GM18868 (cell line): Measurements from ENCODE around the gene KRTAP10-12.

Experiments
- ATAC-seq: cut with Tn5 transposase; IDR thresholded peaks from one replicate; pipeline ENCODE4 v1.9.1; 2021; ENCODE audit warnings: mild to moderate bottlenecking, moderate library complexity; ENCODE audit not compliant: unreplicated experiment

The KRTAP10-12 gene

GRCh38 chr21:44710756-44711326 lies 13.9 kb downstream of the KRTAP10-12 start:
- no peak for ATAC-seq

DNA sequence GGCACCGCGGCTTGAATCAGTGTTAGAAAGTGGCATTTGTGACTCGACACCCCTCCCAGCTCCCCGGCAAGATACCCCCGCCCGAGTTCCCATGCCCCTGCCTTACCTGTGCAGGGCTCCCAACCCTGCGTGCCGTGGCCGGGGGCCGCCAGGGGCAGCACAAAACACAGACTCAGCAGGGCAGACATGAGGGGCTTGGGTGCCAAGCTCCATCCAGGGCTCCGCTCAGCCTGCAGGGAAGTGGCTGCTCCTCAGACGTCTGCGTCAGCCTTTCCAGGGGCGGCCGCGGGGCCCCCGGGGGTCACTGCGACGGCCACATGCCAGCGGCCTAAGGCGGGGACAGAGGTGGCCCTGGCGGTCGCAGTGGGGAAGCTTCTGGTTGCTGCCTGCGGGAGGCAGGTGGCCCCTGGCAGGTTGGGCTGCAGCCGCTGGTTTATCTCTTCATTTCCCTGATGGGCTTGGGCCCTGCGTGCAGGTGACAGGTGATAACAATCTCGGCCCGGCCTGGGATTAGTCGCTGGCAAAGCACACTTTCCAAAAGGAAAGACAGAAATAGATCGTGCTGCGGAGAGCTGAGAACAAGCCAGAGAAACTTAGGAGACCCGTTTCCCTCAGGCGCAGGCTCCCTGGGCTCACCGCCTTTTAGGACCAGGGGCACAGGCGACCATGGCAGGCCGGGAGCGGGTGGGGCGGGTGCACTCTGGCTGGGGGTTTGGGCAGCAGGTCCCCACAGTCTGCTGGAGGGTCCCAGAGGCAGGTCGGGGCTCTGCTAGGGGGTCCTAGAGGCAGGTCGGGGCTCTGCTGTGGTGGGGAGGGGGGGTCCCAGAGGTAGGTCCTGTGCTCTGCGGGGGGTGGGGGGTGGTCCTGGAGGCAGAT lies 14.6 kb downstream of the KRTAP10-12 start, which contains the start of gene TSPEAR:
Gene TSPEAR, minus strand, starts transcription at position 246 of the 876 bp plus-strand sequence. Its CDS starts 58 bp downstream, at position 188.
- no peak for ATAC-seq

DNA sequence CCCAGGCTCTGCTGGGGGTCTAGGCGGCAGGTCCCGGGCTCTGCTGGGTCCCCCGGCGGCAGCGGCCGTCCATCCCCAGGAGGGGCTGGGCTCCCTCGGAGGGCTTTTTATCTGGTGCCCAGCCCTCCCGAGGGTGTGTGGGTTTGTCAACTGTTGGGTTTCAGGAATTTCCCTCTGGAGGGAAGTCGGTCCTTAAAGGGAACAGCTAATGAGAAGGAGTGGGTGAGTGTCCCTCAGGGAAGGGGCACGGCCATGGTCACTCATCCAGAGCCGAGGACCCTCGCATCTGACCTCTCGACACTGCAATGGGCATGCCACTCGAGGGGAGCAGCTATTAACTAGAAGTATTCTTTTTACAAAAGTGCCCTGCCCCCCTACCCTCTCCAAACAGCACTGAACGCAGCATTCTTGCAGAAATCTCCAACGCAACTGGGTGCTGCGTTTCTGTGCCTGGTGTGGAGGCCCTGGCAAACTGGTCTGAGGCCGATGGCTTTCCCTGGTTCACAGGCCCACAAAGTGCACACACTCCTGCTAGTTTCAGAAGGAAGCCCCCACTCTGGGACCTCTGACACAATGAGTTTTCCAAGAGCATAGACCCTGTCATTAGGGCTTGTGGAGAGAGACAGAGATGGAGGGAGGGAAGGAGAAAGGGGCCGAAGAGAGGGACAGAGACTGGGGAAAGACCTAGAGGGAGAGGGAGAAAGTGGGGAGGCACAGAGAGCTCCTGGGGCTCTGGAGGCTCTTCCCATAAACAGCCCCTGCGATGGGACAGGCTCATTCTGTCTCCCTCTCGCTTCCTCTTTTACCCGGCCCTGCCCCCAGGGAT lies 15.4 kb downstream of the KRTAP10-12 start:
- no peak for ATAC-seq

DNA sequence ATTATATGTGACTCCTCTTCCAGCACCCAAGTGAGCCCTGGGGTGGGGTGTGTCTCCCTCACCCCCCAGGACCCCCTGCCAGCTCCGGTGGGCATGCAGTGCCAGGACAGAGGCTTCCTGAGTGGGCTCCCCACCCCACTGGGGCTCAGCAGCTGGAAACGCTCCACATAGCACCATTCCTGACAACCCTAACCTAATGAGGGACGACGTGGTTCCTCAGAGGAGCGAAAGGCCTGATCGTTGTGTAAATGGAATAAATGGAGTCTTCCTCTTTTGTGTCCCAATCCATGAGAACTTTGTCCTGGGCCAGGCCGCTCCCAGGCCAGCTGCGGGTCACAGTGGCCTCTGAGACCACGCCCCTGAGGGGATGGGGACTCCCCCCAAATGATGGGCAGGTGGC lies 16.2 kb downstream of the KRTAP10-12 start:
- no peak for ATAC-seq

- ATAC-seq: no peak
Measured at GRCh38 chr21:44713846-44714245, 16.9 kb downstream of the KRTAP10-12 start.

GRCh38 chr21:44714905-44715304 lies 17.9 kb downstream of the KRTAP10-12 start:
- no peak for ATAC-seq

DNA sequence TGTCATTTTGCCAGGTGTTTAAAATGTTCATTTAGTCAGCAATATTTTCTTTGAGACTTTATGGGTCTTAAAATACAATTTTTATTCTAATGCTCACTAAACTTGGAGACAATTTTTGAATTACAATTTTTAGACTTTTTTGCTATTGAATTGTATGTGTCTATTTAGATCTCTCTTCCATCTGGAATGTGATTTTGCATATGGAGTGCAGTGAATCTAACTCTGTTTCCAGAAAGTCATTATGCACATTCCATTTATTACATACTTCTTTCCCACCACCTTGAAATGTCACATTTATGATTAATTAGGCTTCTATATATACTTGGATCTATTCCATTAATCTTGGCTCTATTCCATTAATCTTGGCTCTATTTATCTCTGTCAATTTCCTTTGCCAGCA lies 20.0 kb downstream of the KRTAP10-12 start:
- ATAC-seq: no peak

DNA sequence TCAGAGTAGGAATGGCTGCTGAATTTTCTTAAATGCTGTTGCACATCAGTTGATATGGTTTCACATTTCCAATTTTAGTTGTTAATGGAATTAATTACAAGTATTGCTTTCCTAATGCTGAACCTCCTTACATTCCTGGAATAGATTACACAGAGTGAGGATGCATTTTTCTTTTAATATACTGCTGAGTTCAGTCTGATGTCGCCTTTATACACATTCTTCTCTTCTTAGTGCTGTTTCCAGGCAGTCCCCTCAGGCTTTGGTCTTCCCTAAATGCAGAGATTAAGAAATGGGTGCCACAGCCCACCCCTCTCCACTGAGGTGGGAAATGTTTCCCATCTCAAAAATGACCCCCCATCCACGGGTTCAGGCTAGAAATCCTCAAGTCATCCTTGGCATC lies 21.1 kb downstream of the KRTAP10-12 start:
- no peak for ATAC-seq

- ATAC-seq: no peak
Measured at GRCh38 chr21:44718571-44718970, 21.6 kb downstream of the KRTAP10-12 start.

GRCh38 chr21:44720170-44720569 lies 23.2 kb downstream of the KRTAP10-12 start:
- no peak for ATAC-seq

DNA sequence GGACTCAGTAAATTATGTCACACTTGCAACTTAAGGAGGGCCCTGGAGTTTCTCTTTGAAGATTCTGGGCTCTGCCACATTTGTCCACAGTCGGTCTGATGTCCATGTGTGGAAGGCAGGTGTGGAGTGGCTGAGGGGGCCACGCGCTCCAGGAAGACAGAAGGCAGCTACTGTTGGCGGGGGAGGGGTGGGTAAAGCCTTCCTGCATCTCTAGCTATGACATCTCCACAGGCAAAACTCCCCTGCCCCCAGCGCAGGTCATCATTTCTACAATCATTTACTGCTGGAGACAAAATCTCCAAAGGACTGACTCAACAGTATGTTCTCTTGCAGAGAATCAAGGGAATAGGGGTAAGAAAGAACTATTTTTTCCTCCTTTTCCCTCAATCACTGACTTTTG lies 25.8 kb downstream of the KRTAP10-12 start:
- no peak for ATAC-seq

GRCh38 chr21:44723177-44724131 lies 26.5 kb downstream of the KRTAP10-12 start:
- no peak for ATAC-seq

- ATAC-seq: no peak
Measured at GRCh38 chr21:44724196-44724595, 27.2 kb downstream of the KRTAP10-12 start.

DNA sequence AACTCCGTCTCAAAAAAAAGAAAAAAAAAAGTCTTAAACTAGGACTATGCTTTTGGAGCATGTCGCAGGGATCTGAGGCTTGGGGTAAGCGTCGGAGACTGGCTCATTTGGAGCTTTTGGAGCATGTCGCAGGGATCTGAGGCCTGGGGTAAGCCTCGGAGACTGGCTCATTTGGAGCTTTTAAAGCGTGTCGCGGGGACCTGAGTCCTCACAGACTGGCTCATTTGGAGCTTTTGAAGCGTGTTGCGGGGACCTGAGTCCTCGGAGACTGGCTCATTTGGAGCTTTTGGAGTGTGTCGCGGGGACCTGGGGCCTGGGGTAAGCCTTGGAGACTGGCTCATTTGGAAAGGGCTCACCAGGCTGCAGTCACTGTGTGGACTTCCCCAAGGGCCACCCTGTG lies 28.0 kb downstream of the KRTAP10-12 start:
- ATAC-seq: no peak

DNA sequence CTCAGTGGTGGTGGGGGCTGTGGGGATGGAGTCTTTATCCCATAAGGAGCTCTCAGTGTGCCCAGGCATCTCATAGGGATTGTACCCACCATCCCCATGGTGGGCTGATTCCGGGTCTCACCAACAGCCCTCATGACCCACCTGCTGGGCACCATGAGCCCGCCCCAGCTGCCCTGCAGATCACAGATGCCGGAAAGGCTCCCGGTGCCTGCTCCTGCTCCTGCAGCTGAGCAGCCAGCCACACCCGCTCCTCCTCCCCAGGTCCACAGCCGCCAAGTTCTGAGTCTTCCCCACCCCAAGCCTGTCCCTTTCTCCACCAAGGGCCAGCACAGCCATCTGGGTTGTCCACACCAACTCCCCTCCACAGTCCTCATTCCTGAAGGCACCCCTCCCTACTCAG lies 29.9 kb downstream of the KRTAP10-12 start:
- ATAC-seq: no peak

GRCh38 chr21:44727321-44727720 lies 30.3 kb downstream of the KRTAP10-12 start:
- no peak for ATAC-seq

DNA sequence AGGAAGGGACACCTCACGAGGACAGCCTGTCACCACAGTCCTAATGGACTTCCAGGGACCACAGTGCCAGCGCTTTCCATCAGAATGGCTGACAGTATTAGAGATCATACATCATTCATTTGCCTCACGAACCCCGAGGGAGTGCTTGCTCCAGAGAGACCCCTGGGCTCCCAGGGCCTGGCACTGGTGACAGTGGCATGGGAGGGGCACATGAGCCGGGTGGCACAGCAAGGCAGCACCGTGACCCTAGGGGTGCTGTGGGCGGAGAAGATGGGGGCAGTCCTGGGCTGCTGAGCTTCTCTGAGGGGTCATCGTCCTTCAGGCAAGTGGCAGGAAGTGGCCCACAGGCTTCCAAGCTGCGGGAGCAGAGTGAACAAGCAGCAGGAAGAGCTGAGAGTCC lies 30.8 kb downstream of the KRTAP10-12 start:
- ATAC-seq: no peak

DNA sequence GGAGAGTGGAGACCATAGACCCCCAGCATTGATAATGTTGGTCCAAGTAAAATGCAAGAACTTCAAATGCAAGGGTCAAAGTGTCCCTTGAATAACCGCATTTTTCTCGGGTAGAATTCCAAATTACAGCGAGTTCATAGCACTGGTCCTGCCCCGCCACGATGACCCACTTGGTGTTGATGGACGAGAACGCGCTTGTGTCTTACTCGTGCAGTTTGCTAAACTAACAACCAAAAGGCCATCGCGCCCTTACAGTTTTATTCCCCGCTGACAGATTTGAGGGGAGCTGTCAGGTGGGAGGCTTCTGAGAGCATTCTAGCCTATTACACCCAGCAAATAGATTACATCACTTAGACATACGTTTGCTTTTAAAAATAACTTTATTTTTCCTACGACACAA lies 31.7 kb downstream of the KRTAP10-12 start:
- ATAC-seq: no peak

DNA sequence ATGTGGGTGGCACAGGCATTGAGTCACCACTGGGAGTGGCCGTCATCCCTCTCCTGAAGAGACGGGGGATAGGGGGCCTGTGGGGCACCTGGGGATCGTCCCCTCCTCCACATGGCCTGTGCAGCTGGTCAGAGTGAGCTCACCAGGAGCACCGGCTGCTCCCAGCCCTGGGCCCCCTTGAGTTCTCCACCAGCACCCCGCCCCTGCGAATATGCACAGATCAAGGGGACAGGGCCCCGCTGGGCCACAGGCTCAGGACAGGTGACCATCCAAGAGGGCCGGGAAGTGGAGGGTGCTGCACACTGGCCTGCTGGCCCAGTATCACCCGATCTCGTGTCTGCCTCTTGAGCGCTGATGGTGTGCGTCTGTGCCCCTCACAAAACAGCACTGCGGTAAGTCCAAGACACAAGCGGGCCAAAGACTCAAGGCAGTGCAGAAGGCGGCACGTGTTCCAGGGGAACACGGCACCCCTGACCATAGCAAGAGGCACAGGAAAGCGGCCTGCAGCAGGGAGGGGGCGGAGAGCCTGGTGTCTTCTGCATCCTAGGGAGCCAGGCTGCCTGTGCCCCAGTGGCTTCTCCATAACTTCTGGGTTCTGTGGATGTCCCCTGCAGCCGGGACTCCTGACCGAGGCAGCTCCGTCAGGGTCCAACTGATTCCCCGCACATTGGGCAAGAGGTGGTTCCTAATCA lies 32.5 kb downstream of the KRTAP10-12 start:
- no peak for ATAC-seq

GRCh38 chr21:44730028-44730395 lies 33.0 kb downstream of the KRTAP10-12 start:
- ATAC-seq: no peak
